K562 (cell line): Measurements from ENCODE around the gene FCRLA. TPM values are rescaled to one million over a fixed set of nuclear protein-coding genes. Genes with fewer than 3 reads are reported as not detected.

Experiments
- CBFA2T3 ChIP-seq: fragments of 450-650 bp; IDR thresholded peaks from 2 replicates; pipeline ENCODE4 v1.6.1; 2017
- CREM ChIP-seq: IDR thresholded peaks from 2 replicates; pipeline ENCODE4 v1.6.1; 2014; ENCODE audit warnings: antibody characterized with exemption, low read depth
- GTF2E2 ChIP-seq: fragments of 200-800 bp; sonication (Bioruptor generic); IDR thresholded peaks from 2 replicates; pipeline ENCODE4 v1.6.1; 2016; ENCODE audit warnings: missing genetic modification characterization, missing compliant biosample characterization
- IRF2 ChIP-seq: sonication (generic); formaldehyde crosslinking; IDR thresholded peaks from 2 replicates; pipeline ENCODE4 v1.8.1; 2022; ENCODE audit warnings: mild to moderate bottlenecking, missing genetic modification reagents
- LEF1 ChIP-seq: fragments of 450-650 bp; IDR thresholded peaks from 2 replicates; pipeline ENCODE4 v1.6.1; 2016; ENCODE audit warnings: mild to moderate bottlenecking
- NCOA4 ChIP-seq: fragments of 450-650 bp; IDR thresholded peaks from 2 replicates; pipeline ENCODE4 v1.6.1; 2018; ENCODE audit warnings: mild to moderate bottlenecking; ENCODE audit not compliant: partially characterized antibody
- NFYB ChIP-seq: IDR thresholded peaks from 2 replicates; pipeline ENCODE4 v1.6.1; 2011; ENCODE audit warnings: mild to moderate bottlenecking, moderate library complexity; ENCODE audit not compliant: insufficient read length; ENCODE audit errors: extremely low read depth
- PCBP1 ChIP-seq: fragments of 200-400 bp; formaldehyde crosslinking; IDR thresholded peaks from 2 replicates; pipeline ENCODE4 v1.6.1; 2018; ENCODE audit warnings: mild to moderate bottlenecking, low read depth, low read length; ENCODE audit not compliant: poor library complexity, severe bottlenecking
- PTTG1 ChIP-seq: fragments of 450-650 bp; IDR thresholded peaks from 2 replicates; pipeline ENCODE4 v1.6.1; 2016; ENCODE audit warnings: low read depth, mild to moderate bottlenecking, missing genetic modification characterization, missing compliant biosample characterization
- RBM39 ChIP-seq: fragments of 200-400 bp; formaldehyde crosslinking; optimal IDR thresholded peaks from 2 replicates; pipeline ENCODE3; 2018; ENCODE audit warnings: low read depth, low read length
- SMARCC2 ChIP-seq: fragments of 450-650 bp; IDR thresholded peaks from 2 replicates; pipeline ENCODE4 v1.6.1; 2017; ENCODE audit warnings: antibody characterized with exemption, moderate library complexity, mild to moderate bottlenecking, low read depth
- SNRNP70 ChIP-seq: fragments of 200-400 bp; formaldehyde crosslinking; optimal IDR thresholded peaks from 2 replicates; pipeline ENCODE3; 2017; ENCODE audit warnings: low read depth, low read length
- TSC22D4 ChIP-seq: fragments of 450-650 bp; IDR thresholded peaks from 2 replicates; pipeline ENCODE4 v1.6.1; 2016; ENCODE audit warnings: missing genetic modification characterization, missing biosample characterization, control low read depth
- ZNF134 ChIP-seq: fragments of 250-450 bp; sonication (Bioruptor Pico); conservative IDR thresholded peaks from 2 replicates; pipeline ENCODE4 v1.4.0; 2020
- ZNF232 ChIP-seq: sonication (generic); formaldehyde crosslinking; IDR thresholded peaks from 2 replicates; pipeline ENCODE4 v1.8.0; 2022; ENCODE audit warnings: mild to moderate bottlenecking, missing genetic modification reagents
- ZNF584 ChIP-seq: fragments of 200-800 bp; sonication (Bioruptor generic); IDR thresholded peaks from 2 replicates; pipeline ENCODE4 v1.6.1; 2016; ENCODE audit warnings: low read depth, mild to moderate bottlenecking, missing genetic modification characterization, missing compliant biosample characterization
- ZNF717 ChIP-seq: fragments of 250-450 bp; sonication (Bioruptor Pico); IDR thresholded peaks from 2 replicates; pipeline ENCODE4 v1.5.0; 2021
- ZNF77 ChIP-seq: fragments of 250-450 bp; sonication (Bioruptor Pico); IDR thresholded peaks from 2 replicates; pipeline ENCODE4 v1.5.0; 2020
- polyA plus RNA-seq, 8 experiments: library from polyadenylated mRNA; depleted of rRNA in 4 of 8; stranded (reverse) in 5 of 8; unstranded in 3 of 8; fragments of >200 nt; fragmentation: Nextera tagmentation in 2 of 8; fragmentation: Illumina TruSeq in 1 of 8; extraction: Ambion mirVana in 2 of 8; extraction: Trizol in 1 of 8; gene quantifications; 2 replicates each; pipeline versions ENCODE4 v1.2.1 to v1.2.3, GENCODE V29; 2011 to 2014; ENCODE audit warnings: inconsistent platforms in 1 of 8, missing spikeins in 1 of 8
- total RNA-seq, 7 experiments: library from RNA; depleted of rRNA in 6 of 7; stranded (reverse); fragments of >200 nt in 6 of 7; fragmentation: Illumina TruSeq in 2 of 7; extraction: Trizol in 2 of 7; gene quantifications; 2 replicates each; pipeline versions ENCODE4 v1.2.1 to v1.2.3, GENCODE V29; 2011 to 2021; ENCODE audit warnings: low replicate concordance in 1 of 7
- TF ChIP-seq, protein P1 (sequence below): fragments of 250-450 bp; sonication (Bioruptor Pico); IDR thresholded peaks from 2 replicates; pipeline ENCODE4 v1.8.0; 2021; ENCODE audit warnings: mild to moderate bottlenecking, moderate library complexity
- TF ChIP-seq, protein P2 (sequence below): sonication (generic); formaldehyde crosslinking; IDR thresholded peaks from 2 replicates; pipeline ENCODE4 v1.8.0; 2022; ENCODE audit warnings: mild to moderate bottlenecking, missing genetic modification reagents
- TF ChIP-seq, protein P3 (sequence below), 2 experiments: fragments of 150-350 bp in 1 of 2; IDR thresholded peaks; 2 replicates each; pipeline ENCODE4 v1.6.1; 2012 to 2016; ENCODE audit warnings: low read depth in 2 of 2, low read length in 2 of 2, mild to moderate bottlenecking in 1 of 2, moderate library complexity in 1 of 2
- TF ChIP-seq, protein P4 (sequence below): fragments of 250-450 bp; sonication (Bioruptor Pico); IDR thresholded peaks from 2 replicates; pipeline ENCODE4 v1.8.0; 2022; ENCODE audit warnings: moderate library complexity, mild to moderate bottlenecking, inconsistent platforms

The FCRLA gene
- total and polyA plus RNA-seq, 9 of the 15 experiments (the other 6 are each of a cell fraction or from before 2014, with no cell fraction given): 0.09 to 0.84 (median 0.44) TPM

DNA sequence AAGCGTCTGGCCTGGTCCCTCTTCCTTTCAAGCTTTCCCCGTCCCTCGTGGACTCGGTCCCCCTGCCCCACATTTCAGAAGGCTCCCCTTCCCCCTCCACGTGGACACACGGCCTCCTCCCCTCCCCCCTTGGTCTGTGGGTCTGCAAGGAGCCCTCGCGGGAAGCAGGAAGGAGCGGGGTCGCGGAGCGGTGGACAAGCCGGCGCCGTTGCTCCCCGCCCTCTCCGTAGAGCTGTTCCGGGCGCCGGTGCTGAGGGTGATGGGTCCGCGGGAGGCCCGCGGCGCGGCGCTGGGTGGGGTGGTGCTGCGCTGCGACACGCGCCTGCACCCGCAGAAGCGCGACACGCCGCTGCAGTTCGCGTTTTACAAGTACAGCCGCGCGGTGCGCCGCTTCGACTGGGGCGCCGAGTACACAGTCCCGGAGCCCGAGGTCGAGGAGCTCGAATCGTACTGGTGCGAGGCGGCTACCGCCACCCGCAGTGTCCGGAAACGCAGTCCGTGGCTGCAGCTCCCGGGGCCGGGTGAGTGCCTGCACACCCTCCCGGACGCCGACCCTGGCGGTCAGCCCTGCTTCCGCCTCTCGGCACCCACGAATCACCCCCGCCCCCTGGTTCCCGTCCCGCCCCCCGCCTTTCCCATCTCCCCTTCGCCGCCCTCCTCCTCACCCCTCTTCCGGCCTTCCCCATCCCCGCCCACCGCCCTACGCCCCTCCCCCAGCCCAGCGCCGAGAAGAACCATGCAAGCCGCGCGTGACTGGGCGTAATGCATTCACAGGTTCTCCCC, 19.6 kb downstream of the FCRLA start (continued):
- TF ChIP-seq NCOA4 (no peak), CBFA2T3 (no peak), ZNF134 (CRISPR knock-in tag) (no peak), PCBP1 (peak; percentile 80), TSC22D4 (tag) (no peak), SMARCC2 (no peak), NFYB (no peak), IRF2 (CRISPR knock-in tag) (no peak), RBM39 (no peak), GTF2E2 (tag) (no peak; the same call in none of the 2 replicates), ZNF717 (no peak), ZNF232 (CRISPR knock-in tag) (no peak), PTTG1 (tag) (no peak), SNRNP70 (no peak), ZNF584 (CRISPR knock-in tag) (no peak), LEF1 (no peak), ZNF77 (no peak), CREM (peak; percentile 57)
- TF ChIP-seq, protein P1, sequence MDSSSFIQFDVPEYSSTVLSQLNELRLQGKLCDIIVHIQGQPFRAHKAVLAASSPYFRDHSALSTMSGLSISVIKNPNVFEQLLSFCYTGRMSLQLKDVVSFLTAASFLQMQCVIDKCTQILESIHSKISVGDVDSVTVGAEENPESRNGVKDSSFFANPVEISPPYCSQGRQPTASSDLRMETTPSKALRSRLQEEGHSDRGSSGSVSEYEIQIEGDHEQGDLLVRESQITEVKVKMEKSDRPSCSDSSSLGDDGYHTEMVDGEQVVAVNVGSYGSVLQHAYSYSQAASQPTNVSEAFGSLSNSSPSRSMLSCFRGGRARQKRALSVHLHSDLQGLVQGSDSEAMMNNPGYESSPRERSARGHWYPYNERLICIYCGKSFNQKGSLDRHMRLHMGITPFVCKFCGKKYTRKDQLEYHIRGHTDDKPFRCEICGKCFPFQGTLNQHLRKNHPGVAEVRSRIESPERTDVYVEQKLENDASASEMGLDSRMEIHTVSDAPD (CRISPR knock-in tag): no peak
- TF ChIP-seq, protein P2, sequence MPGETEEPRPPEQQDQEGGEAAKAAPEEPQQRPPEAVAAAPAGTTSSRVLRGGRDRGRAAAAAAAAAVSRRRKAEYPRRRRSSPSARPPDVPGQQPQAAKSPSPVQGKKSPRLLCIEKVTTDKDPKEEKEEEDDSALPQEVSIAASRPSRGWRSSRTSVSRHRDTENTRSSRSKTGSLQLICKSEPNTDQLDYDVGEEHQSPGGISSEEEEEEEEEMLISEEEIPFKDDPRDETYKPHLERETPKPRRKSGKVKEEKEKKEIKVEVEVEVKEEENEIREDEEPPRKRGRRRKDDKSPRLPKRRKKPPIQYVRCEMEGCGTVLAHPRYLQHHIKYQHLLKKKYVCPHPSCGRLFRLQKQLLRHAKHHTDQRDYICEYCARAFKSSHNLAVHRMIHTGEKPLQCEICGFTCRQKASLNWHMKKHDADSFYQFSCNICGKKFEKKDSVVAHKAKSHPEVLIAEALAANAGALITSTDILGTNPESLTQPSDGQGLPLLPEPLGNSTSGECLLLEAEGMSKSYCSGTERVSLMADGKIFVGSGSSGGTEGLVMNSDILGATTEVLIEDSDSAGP: peak; percentile 72
- TF ChIP-seq, protein P3, sequence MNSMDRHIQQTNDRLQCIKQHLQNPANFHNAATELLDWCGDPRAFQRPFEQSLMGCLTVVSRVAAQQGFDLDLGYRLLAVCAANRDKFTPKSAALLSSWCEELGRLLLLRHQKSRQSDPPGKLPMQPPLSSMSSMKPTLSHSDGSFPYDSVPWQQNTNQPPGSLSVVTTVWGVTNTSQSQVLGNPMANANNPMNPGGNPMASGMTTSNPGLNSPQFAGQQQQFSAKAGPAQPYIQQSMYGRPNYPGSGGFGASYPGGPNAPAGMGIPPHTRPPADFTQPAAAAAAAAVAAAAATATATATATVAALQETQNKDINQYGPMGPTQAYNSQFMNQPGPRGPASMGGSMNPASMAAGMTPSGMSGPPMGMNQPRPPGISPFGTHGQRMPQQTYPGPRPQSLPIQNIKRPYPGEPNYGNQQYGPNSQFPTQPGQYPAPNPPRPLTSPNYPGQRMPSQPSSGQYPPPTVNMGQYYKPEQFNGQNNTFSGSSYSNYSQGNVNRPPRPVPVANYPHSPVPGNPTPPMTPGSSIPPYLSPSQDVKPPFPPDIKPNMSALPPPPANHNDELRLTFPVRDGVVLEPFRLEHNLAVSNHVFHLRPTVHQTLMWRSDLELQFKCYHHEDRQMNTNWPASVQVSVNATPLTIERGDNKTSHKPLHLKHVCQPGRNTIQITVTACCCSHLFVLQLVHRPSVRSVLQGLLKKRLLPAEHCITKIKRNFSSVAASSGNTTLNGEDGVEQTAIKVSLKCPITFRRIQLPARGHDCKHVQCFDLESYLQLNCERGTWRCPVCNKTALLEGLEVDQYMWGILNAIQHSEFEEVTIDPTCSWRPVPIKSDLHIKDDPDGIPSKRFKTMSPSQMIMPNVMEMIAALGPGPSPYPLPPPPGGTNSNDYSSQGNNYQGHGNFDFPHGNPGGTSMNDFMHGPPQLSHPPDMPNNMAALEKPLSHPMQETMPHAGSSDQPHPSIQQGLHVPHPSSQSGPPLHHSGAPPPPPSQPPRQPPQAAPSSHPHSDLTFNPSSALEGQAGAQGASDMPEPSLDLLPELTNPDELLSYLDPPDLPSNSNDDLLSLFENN (IDR thresholded peaks at IDR 0.05; ENCODE audit: low read depth in 2 of 2, low read length in 2 of 2): no peak
- TF ChIP-seq, protein P4, sequence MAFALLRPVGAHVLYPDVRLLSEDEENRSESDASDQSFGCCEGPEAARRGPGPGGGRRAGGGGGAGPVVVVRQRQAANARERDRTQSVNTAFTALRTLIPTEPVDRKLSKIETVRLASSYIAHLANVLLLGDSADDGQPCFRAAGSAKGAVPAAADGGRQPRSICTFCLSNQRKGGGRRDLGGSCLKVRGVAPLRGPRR (CRISPR knock-in tag): no peak
